Head of caudate nucleus (tissue), 42 donors: Measurements from ENCODE around the gene CISD1.
A peak's percentile ranks its signal among the peaks of the same experiment; 100 is the strongest.
"Not testable (repeated sequence)": the region's sequence is repeated elsewhere in the genome, so short reads cannot be mapped to it uniquely, and the experiment has no call there.

ENCODE experiments used
- DNase-seq, 42 donors: peaks; one replicate each; pipeline versions ENCODE4 v3.0.0 to v3.0.0-alpha.2; 2020 to 2021; ENCODE audit warnings: mixed read lengths in 7 of 42
- intact Hi-C: fragments of 100-400 bp; cut with DNase I; formaldehyde crosslinking; loops from one replicate; pipeline ENCODE4 v1.15.0; 2022

CISD1 gene

DNA sequence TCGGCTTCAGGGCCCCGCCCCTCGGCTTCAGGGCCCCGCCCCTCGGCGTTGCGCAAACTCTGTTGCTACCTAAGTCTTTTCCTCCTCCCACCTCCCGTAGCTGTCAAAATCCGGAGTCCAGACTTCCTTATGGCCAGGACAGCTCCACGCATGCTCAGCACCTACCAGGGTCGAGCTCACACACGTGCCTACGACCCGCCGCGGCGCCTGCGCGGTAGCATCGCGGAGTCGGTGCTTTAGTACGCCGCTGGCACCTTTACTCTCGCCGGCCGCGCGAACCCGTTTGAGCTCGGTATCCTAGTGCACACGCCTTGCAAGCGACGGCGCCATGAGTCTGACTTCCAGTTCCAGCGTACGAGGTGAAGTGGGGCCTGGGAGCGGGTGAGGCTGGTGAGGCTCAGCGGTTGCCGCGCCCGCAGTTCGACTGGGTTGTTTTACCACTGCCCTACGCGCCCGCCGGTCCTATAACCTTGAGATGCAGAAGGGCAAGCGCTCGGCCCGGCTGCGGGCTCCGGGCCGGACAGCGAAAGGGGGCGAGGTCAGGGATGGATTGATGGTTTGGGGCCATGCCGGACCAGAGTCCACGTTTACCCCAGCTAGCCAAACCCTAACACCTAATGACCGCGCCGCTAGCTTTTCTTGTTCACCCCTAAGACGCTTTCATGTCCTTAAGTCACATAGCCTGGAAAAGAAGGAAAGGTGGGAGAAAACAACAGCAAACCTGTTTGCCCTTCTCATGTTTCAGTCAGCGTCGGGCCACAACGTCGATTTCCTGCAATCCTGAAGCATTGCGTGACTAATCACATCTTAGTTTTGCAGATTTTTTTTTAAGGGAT is at the start of gene CISD1:
TSS of gene CISD1 (plus strand) at position 217 of the 836 bp plus-strand sequence. CDS start at position 329, 112 bp downstream.
- DNase-seq = peak; percentile 87 to 97 (median 94)
- intact Hi-C loops = loop anchor here (5.0 kb wide), 1 partner anchor 63 kb away; no protein-coding TSS in a partner anchor

- DNase-seq = no peak
- intact Hi-C loops = no loop called here
Observed at GRCh38 chr10:58219875-58220274, 49.1 kb upstream of the CISD1 start.

DNA sequence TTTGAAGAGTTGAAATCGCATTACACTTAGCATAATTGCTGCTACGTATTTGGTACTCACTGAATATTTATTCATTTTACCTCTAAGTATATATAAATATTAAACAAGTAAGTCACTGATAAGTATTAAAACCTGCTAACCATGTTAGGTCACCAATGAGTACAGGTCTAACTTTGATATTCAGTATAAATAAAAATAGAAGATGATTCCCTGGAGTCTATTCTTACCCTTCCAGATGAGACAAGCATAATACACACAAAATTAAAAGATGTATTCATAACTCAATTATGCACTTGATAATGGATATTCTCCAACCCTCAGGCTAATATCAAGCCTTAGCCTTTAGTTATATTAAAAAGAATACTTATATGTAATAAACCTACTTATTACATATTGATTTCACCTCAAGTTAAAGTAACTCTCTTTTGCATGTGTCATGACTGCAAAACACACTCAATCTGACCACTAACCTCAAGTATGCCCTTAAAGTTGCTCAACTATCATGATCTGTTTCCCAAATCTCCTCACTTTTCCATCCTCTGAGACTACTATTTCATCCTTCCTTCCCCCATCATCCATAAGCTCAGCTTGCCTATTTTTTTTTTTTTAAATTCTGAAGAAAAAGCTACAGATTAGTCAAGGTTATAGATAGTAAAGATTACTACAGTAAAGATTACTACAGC is 48.1 kb upstream of the CISD1 start:
- intact Hi-C loops = no loop called here
- DNase-seq = no peak

DNA sequence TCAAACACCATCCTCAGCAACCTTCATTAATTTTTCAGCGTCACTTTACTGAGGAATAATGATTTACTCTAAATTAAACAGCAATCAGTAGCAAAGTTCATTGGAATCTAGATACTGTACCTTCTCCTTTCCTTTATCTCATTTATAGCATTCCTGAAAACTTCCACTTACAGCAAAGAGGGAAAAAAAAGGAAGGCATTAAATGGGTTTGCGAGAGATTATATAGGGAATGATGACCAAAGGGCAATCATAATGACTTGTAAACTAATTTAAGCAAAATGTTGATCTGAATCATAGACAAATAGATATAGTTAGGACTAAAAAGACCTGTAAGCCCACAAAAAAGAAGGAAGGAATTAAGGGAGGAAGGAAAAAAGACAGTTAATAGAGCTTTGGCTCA is 43.3 kb upstream of the CISD1 start:
- intact Hi-C loops = no loop called here
- DNase-seq = no peak

DNA sequence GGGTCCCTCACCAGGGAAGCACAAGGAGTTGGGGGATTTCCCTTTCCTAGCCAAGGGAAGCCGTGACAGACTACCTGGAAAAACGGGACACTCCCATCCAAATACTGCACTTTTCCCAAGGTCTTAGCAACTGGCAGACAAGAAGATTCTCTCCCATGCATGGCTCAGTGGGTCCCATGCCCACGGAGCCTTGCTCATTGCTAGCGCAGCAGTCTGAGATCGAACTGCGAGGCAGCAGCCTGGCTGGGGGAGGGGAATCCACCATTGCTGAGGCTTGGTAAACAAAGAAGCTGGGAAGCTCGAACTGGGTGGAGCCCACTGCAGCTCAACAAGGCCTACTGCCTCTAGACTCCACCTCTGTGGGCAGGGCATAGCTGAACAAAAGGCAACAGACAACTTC is 39.1 kb upstream of the CISD1 start:
- intact Hi-C loops = not testable (repeated sequence)
- DNase-seq = peak in 28 of 42 donors; percentile 6 to 70 (median 30)

DNA sequence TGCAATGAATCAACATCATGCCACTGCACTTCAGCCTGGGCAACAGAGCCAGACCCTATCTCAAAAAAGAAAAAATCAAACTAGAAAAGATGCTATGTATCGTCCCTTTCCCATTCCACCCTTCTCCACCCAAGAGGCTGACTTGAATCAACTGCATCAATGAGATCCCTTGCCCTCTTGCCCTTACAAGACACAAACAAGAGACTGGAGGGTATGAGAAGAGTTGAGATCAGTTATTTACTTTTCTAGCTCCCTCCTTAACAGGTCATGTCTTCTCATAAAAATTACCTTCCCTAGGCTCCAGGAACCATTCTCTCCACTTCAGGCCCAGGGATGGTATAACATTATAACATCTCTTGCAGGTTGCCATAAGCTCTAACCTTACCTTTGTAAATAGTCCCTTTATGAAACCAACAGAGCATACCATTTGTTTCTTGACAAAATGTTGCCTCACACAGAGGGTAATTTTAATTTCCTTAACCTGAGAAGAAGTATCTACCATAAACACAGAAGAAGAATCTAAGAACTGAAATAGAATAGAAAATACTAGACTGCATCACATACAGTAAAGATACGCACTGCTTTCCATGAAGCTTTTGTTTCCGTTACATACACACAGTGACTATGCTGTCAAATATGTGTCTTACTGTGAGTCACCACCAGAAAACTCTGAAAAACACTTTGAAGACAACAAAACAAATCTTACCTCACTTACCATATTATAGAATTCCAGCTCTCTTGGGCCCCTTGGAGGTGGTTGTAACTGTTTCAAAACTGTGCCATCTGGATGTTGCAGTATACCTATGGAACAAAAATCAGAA is 31.7 kb upstream of the CISD1 start:
- no peak for DNase-seq
- intact Hi-C loops = no loop called here

DNA sequence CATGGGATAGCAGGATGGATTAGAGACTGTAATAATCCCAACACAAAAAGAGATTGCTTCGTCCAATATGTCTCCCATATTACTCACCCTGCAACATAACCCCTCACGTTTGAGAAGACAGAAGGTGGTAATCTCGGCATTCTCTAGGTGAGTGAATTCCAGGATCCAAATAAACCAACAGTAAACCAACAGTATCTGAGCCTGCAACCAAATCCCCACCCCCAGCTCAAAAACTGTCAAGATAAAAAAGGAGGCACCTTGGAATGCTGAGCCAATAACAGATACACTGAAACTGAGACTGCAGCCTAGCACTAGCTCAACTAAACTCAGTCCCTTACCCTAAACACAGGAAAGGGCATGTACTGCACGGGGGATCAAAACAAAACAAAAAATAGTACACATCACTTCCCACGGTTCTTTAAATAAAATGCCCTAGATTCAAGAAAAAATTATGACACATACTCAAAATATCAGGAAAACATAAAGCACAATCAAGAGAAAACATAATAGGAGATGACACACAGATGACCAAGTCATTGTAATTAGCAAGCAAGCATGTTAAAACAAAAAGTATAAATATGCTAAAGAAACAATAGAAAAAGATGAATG is 29.3 kb upstream of the CISD1 start:
- DNase-seq = no peak

DNA sequence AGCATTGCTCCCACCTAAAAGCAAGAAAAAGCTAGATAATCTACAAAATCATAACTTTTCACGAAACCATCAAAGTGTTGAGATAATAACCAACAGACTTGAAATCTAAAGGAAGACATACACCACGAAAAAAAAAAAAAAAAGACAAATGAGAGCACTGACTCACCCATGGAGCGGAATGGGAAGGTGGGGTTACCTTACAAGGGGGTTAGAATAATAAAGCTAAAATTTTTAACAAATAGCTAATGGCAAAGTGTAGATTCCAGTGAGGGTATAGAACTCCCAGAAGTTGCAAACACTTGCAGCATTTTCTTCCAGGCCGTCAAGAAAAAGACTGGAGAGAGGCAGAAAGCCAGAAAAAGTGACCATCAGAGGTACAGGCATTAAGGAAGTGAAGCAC is 28.4 kb upstream of the CISD1 start:
- no peak for DNase-seq
- intact Hi-C loops = no loop called here

More for the DNA sequence above, 29.3 kb upstream of the CISD1 start:
- intact Hi-C loops = no loop called here

- no peak for DNase-seq
- intact Hi-C loops = no loop called here
Observed at GRCh38 chr10:58241346-58241745, 27.6 kb upstream of the CISD1 start.

GRCh38 chr10:58243269-58243668 is 25.7 kb upstream of the CISD1 start:
- no peak for DNase-seq
- intact Hi-C loops = no loop called here

GRCh38 chr10:58243801-58244200 is 25.2 kb upstream of the CISD1 start:
- DNase-seq, intact Hi-C loops: not testable (repeated sequence)

- DNase-seq, intact Hi-C loops: not testable (repeated sequence)
Observed at GRCh38 chr10:58244242-58244641, 24.7 kb upstream of the CISD1 start.

GRCh38 chr10:58244666-58245065 is 24.3 kb upstream of the CISD1 start:
- DNase-seq, intact Hi-C loops: not testable (repeated sequence)

GRCh38 chr10:58253184-58253583 is 15.8 kb upstream of the CISD1 start:
- DNase-seq = no peak
- intact Hi-C loops = no loop called here

DNA sequence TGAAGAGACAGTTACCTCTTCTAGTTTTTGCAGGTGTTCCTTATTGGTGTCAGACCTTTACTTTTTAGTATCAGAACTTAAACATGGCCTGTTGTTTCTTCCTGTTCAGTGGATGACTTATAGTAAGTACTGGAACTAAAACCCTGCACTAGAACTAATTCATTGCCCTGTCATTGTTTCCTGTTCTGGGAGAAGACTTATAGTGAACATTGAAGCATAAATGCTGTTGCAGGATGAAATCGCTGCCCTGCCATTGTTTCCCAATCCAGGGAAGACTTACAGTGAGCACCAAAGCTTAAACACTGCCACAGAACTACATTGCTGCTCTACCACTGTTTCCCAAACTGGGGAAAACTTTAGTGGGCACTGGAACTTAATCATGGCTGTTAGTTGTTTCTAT is 14.3 kb upstream of the CISD1 start:
- DNase-seq = no peak

DNA sequence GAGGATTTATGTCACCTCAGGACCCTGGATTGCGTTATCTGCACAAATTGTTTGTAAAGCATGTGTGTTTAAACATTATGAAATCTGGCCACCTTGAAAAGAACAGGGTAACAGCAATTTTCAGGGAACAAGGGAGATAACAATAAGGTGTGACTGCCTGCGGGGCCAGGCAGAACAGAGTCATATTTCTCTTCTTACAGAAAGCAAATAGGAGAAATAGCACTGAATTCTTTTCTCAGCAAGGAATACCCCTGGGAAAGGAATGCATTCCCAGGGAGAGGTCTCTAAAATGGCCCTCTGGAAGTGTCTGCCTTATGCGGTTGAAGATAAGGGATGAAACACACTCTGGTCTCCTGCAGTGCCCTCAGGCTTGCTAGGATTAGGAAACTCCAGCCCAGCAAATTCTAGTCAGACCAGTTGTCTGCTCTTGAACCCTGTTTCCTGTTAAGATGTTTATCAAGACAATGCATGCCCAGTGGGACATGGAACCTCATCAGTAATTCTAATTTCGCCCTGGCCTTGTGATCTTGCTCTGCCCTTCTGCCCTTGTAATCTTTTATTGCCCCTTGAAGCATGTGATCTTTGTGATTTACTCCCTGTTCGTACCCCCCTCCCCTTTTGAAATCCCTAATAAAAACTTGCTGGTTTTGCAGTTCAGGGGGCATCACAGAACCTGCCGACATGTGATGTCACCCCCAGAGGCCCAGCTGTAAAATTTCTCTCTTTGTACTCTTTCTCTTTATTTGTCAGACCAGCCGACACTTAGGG is 12.8 kb upstream of the CISD1 start:
- intact Hi-C loops, DNase-seq: not testable (repeated sequence)

More for the DNA sequence above, 14.3 kb upstream of the CISD1 start:
- intact Hi-C loops = no loop called here

GRCh38 chr10:58258977-58259692 is 9.8 kb upstream of the CISD1 start:
- intact Hi-C loops = no loop called here
- DNase-seq = no peak

- no peak for DNase-seq
- intact Hi-C loops = no loop called here
Observed at GRCh38 chr10:58260334-58260733, 8.6 kb upstream of the CISD1 start.
